ENCODE results near the gene IFT80. TPM values are rescaled to one million over a fixed set of nuclear protein-coding genes. Genes with fewer than 3 reads are reported as not detected.
A peak's percentile ranks its signal among the peaks of the same experiment; 100 is the strongest.

Gene IFT80
- total RNA-seq, 2 donors from 2014 or later: 13.3 to 21.8 TPM

GRCh38 chr3:160403796-160404470, 4.9 kb upstream of the IFT80 start:
- peak overlapping the region in 1 of 2 donors; percentile 72 for H3K27ac Mint-ChIP-seq
- ATAC-seq (no peak), DNase-seq (ENCODE audit: low spot score in 2 of 2) (no peak)
- H3K9me3 Mint-ChIP-seq: no peaks in the 10 kb centered on the region
- H3K36me3 Mint-ChIP-seq: peaks cover 41% of the 10 kb centered on the region in 2 donors

DNA sequence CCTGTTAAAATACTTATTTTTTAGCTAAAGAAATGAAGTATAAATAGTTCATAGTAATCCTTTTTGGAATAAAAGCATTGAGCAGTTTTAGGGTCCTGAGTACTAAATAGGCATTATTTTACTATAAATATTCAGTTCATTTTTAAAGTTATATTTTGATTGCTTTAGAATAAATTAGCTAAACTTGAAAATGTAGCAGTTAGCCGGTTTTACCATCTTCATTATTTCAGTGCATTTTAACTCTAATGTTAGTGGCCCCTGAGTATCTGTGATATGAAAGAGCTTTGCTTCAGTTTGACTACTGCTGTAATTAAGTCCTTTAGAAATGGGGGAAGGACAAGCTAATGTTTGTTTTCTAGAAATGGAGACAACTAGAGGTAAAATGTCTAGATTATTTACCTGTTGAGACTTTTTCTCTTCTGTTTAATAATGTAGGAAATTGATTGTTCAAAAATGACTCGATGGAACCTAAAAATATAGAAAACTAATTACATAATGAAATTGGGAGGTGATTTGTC, 4.1 kb upstream of the IFT80 start:
- no peak for DNase-seq (ENCODE audit: low spot score in 2 of 2)
- Mint-ChIP-seq H3K36me3 (peaks cover 44 to 47% of the 10 kb centered on the region in 2 donors), H3K27ac (no peak overlapping the region), H3K9me3 (no peaks in the 10 kb centered on the region)
- ATAC-seq: no peak

DNA sequence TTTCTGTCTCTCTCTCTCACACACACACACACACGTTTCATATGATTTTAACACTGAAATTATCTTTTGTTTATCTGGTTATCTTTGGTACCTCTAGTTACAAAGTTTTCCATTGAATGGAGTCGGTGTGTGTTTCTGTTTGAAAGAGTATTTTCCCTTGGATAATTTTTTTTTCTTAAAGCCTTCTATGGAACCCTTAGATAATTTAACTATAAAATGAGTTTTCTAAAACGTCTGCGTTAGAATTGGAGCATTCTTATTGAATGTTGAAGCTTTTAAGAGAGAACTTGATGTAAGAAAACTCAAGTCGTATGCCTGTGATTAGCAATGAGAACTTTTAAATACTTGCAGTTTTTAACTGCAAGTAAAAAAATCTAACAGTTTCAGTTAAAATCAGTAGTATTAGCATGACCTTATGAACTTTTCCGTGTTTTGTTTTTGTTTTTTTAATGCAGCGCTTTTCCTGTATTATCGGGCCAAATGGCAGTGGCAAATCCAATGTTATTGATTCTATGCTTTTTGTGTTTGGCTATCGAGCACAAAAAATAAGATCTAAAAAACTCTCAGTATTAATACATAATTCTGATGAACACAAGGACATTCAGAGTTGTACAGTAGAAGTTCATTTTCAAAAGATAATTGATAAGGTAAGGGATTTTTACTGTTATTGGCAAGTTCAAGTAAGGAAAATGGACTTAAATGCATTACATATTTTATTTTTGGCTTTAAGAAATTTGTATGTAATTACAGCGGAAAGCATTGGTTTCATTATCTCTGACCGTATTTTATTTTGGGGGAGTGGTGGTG, 3.4 kb upstream of the IFT80 start:
- H3K9me3 Mint-ChIP-seq: no peaks in the 10 kb centered on the region
- ATAC-seq (no peak), DNase-seq (ENCODE audit: low spot score in 2 of 2) (no peak)
- peak overlapping the region; percentile 2 to 100 for H3K27ac Mint-ChIP-seq
- peaks cover 44 to 47% of the 10 kb centered on the region in 2 donors for H3K36me3 Mint-ChIP-seq

GRCh38 chr3:160401291-160402095, 2.5 kb upstream of the IFT80 start:
- peak overlapping the region; percentile 88 to 100 for H3K27ac Mint-ChIP-seq
- peaks cover 44 to 47% of the 10 kb centered on the region in 2 donors for H3K36me3 Mint-ChIP-seq
- ATAC-seq (no peak), DNase-seq (ENCODE audit: low spot score in 2 of 2) (no peak)
- no peaks in the 10 kb centered on the region for H3K9me3 Mint-ChIP-seq

- peak in 1 of 2 donors; percentile 2 for ATAC-seq
- peaks cover 44 to 47% of the 10 kb centered on the region in 2 donors for H3K36me3 Mint-ChIP-seq
- H3K27ac Mint-ChIP-seq: peak overlapping the region; percentile 100
- peak; percentile 17 to 56 for DNase-seq (ENCODE audit: low spot score in 2 of 2)
- H3K9me3 Mint-ChIP-seq: no peaks in the 10 kb centered on the region
Measured at GRCh38 chr3:160400702-160401150, 1.7 kb upstream of the IFT80 start.

GRCh38 chr3:160400030-160400701, 1.1 kb upstream of the IFT80 start:
- H3K27ac Mint-ChIP-seq: peak overlapping the region; percentile 100
- DNase-seq (ENCODE audit: low spot score in 2 of 2) (peak; percentile 35 to 67), ATAC-seq (peak; percentile 9 to 21)
- H3K9me3 Mint-ChIP-seq: no peaks in the 10 kb centered on the region
- H3K36me3 Mint-ChIP-seq: peaks cover 44 to 47% of the 10 kb centered on the region in 2 donors

GRCh38 chr3:160398820-160399124, 253 bp downstream of the IFT80 start:
- peak overlapping the region; percentile 100 for H3K27ac Mint-ChIP-seq
- H3K9me3 Mint-ChIP-seq: no peaks in the 10 kb centered on the region
- DNase-seq (ENCODE audit: low spot score in 2 of 2) (no peak), ATAC-seq (peak in 1 of 2 donors; percentile 11)
- H3K36me3 Mint-ChIP-seq: peaks cover 40 to 44% of the 10 kb centered on the region in 2 donors

DNA sequence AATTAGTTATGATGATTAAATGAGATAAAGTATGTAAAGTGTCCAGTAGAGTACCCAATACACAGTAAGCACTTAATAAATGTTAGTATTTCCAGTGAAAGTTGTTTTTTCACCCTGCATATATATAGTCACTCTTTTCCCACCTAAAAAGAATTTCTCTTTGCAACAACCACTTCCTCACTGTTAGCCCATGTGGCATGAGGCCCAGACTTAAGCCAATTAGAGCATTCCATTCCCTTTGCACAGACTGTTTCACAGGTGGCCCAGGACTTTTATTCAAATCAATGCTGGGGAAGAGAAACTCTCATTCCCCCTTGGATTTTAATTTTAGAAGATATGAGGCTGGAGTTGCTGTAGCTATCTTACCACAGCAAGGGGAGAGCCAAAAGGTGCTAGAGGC, 3.7 kb downstream of the IFT80 start:
- Mint-ChIP-seq H3K27ac (no peak overlapping the region), H3K36me3 (peaks cover 14 to 16% of the 10 kb centered on the region in 2 donors), H3K9me3 (no peaks in the 10 kb centered on the region)
- ATAC-seq: no peak
- DNase-seq (ENCODE audit: low spot score in 2 of 2): no peak

DNA sequence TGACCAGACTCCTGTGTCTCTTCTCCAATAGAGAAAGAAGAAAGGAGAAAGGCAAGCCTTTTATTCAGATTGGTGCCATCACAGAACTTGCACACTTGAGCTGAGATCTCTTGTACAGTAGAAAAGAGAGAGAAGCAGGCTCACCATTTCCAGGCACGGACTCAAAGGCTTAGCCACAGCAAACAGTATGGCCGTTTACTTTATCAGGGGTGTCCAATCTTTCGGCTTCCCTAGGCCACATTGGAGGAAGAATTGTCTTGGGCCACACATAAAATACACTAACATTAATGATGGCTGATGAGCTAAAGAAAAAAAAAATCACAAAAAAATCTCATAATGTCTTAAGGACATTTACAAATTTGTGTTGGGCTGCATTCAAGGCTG, 5.0 kb downstream of the IFT80 start:
- no peak overlapping the region for H3K27ac Mint-ChIP-seq
- no peaks in the 10 kb centered on the region for H3K9me3 Mint-ChIP-seq
- ATAC-seq (no peak), DNase-seq (ENCODE audit: low spot score in 2 of 2) (no peak)
- H3K36me3 Mint-ChIP-seq: peaks cover 4 to 14% of the 10 kb centered on the region in 2 donors

GRCh38 chr3:160393346-160394008, 5.5 kb downstream of the IFT80 start:
- H3K9me3 Mint-ChIP-seq: no peaks in the 10 kb centered on the region

GRCh38 chr3:160392798-160393197, 6.2 kb downstream of the IFT80 start:
- no peak overlapping the region for H3K27ac Mint-ChIP-seq
- H3K36me3 Mint-ChIP-seq: peaks cover 0 to 6% of the 10 kb centered on the region in 2 donors
- no peak for DNase-seq (ENCODE audit: low spot score in 2 of 2)
- no peaks in the 10 kb centered on the region for H3K9me3 Mint-ChIP-seq
- ATAC-seq: no peak

More at GRCh38 chr3:160393346-160394008, 5.5 kb downstream of the IFT80 start:
- DNase-seq (ENCODE audit: low spot score in 2 of 2) (no peak), ATAC-seq (no peak)
- Mint-ChIP-seq H3K27ac (no peak overlapping the region), H3K36me3 (peaks cover 0 to 9% of the 10 kb centered on the region in 2 donors)

DNA sequence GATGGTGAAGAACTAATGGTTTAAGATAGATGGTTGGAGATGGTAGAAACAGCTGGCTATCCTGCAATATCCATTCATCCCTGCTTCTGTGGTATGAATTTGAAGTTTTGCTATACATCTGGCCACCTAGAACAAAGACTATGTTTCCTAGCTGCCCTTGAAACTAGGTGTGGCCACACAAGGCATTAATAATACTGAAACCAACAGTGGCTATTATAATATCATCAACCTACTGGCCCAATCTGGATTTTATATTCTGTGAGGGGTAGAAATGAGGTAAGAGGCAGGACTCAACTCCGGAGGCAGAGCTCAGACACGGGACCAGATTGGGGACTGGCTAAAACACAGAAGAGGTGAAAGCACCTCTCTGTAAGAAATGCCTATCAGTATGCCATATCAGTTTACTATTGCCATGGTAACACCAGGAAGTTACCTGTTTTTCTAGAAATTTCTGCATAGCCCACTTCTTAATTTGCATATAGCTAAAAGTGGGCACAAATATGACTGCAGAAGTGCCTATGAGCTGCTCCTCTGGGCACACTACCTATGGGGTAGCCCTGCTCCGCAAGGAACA, 8.4 kb downstream of the IFT80 start:
- H3K9me3 Mint-ChIP-seq: no peaks in the 10 kb centered on the region
- ATAC-seq (no peak), DNase-seq (ENCODE audit: low spot score in 2 of 2) (no peak)
- H3K36me3 Mint-ChIP-seq: peaks cover 0 to 6% of the 10 kb centered on the region in 2 donors
- no peak overlapping the region for H3K27ac Mint-ChIP-seq

DNA sequence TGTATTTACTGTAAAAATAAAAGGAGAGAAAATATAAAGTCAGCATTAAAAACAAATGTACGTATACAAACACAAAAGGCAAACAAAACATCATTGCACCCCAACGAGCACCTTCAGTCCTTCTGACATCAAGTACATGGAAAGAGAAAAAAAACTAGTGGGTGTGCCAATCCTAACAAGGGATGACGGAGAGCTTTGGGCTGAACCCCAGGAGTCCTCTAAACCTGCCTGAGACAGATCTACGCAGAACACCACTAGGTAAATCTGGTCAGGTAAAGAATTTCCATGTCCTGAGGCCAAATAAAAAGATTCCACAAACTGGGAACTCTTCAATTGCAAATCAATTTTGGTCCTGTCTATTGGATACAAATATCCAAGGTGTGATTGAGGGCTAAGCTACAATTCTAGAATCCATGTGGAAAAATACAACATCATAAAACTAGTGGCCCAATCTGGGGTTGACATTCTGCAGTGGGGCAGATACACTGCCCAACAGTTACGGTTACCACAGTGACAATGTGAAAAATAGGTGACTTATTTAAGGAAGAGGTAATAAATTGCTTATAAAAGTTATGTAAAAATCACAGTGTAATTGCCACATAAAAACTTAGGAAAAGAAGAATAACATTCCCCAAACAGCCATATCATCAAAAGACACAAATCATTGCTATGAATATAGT, 14.2 kb downstream of the IFT80 start:
- H3K9me3 Mint-ChIP-seq: no peaks in the 10 kb centered on the region
- H3K36me3 Mint-ChIP-seq: peaks cover 3 to 5% of the 10 kb centered on the region in 2 donors
- ATAC-seq (no peak), DNase-seq (ENCODE audit: low spot score in 2 of 2) (no peak)
- no peak overlapping the region for H3K27ac Mint-ChIP-seq

DNA sequence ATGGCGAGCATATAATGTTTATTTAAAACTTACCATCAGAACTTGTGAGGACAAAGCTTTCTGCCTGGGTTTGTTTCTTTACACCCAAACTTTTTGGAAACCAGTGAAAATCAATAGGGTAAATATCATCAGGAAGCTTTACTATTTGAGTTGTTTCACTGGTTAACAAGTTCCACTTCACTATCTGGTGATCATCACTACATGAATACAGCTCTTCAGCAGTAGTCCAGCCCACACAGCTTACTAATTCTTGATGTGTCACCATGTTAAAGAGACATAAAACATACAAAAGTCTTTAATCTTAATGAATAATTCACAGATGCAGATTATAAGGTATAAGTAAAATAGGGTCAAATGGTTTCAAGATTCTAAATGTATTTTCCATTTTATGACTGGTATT, 17.6 kb downstream of the IFT80 start:
- H3K9me3 Mint-ChIP-seq: no peaks in the 10 kb centered on the region
- no peak overlapping the region for H3K27ac Mint-ChIP-seq
- no peak for DNase-seq (ENCODE audit: low spot score in 2 of 2)
- peaks cover 5 to 6% of the 10 kb centered on the region in 2 donors for H3K36me3 Mint-ChIP-seq
- ATAC-seq: no peak

GRCh38 chr3:160379628-160380214, 19.3 kb downstream of the IFT80 start:
- no peak for DNase-seq (ENCODE audit: low spot score in 2 of 2)
- no peak overlapping the region for H3K27ac Mint-ChIP-seq
- H3K36me3 Mint-ChIP-seq: peaks cover 5 to 8% of the 10 kb centered on the region in 2 donors
- ATAC-seq: no peak
- no peaks in the 10 kb centered on the region for H3K9me3 Mint-ChIP-seq

Data from activated naive CD4-positive, alpha-beta T cell treated with anti-CD3 and anti-CD28 coated beads, Interleukin-2, amount 50 U/mL, for 72 hours (primary cell).